ENCODE measurements around the gene CAPN7.

The CAPN7 gene

GRCh38 chr3:15220661-15221060 lies 14.6 kb downstream of the CAPN7 start:
- H3K27me3 ChIP-seq (ENCODE audit: insufficient read depth, low read depth, severe bottlenecking): no peaks in the 10 kb centered on the region
- no peaks in the 10 kb centered on the region for H3K9me3 ChIP-seq (ENCODE audit: severe bottlenecking)
- H3K27ac ChIP-seq: no peak overlapping the region
- H3K4me3 ChIP-seq (ENCODE audit: low read depth, low read length): no peak overlapping the region
- peaks cover 76% of the 10 kb centered on the region for H3K36me3 ChIP-seq
- DNase-seq: peak; percentile 42
- no peak for TF ChIP-seq CTCF (IDR thresholded peaks at IDR 0.05; ENCODE audit: low read depth, low read length)

GRCh38 chr3:15221574-15222217 lies 15.7 kb downstream of the CAPN7 start:
- no peaks in the 10 kb centered on the region for H3K27me3 ChIP-seq (ENCODE audit: insufficient read depth, low read depth, severe bottlenecking)
- H3K36me3 ChIP-seq: peaks cover 73% of the 10 kb centered on the region
- DNase-seq: no peak
- TF ChIP-seq CTCF (IDR thresholded peaks at IDR 0.05; ENCODE audit: low read depth, low read length): no peak
- H3K9me3 ChIP-seq (ENCODE audit: severe bottlenecking): no peaks in the 10 kb centered on the region
- H3K4me3 ChIP-seq (ENCODE audit: low read depth, low read length): no peak overlapping the region
- no peak overlapping the region for H3K27ac ChIP-seq

GRCh38 chr3:15223685-15224572 lies 17.9 kb downstream of the CAPN7 start:
- no peak for TF ChIP-seq CTCF (IDR thresholded peaks at IDR 0.05; ENCODE audit: low read depth, low read length)
- H3K27ac ChIP-seq: no peak overlapping the region
- no peak overlapping the region for H3K4me3 ChIP-seq (ENCODE audit: low read depth, low read length)
- H3K9me3 ChIP-seq (ENCODE audit: severe bottlenecking): no peaks in the 10 kb centered on the region
- no peaks in the 10 kb centered on the region for H3K27me3 ChIP-seq (ENCODE audit: insufficient read depth, low read depth, severe bottlenecking)
- peaks cover 67% of the 10 kb centered on the region for H3K36me3 ChIP-seq
- no peak for DNase-seq

GRCh38 chr3:15228147-15228546 lies 22.1 kb downstream of the CAPN7 start:
- no peaks in the 10 kb centered on the region for H3K9me3 ChIP-seq (ENCODE audit: severe bottlenecking)
- no peak overlapping the region for H3K27ac ChIP-seq
- peaks cover 66% of the 10 kb centered on the region for H3K36me3 ChIP-seq
- no peak for TF ChIP-seq CTCF (IDR thresholded peaks at IDR 0.05; ENCODE audit: low read depth, low read length)
- H3K4me3 ChIP-seq (ENCODE audit: low read depth, low read length): no peak overlapping the region
- DNase-seq: no peak
- no peaks in the 10 kb centered on the region for H3K27me3 ChIP-seq (ENCODE audit: insufficient read depth, low read depth, severe bottlenecking)

GRCh38 chr3:15229262-15229661 lies 23.2 kb downstream of the CAPN7 start:
- Histone ChIP-seq H3K9me3 (ENCODE audit: severe bottlenecking) (no peaks in the 10 kb centered on the region), H3K4me3 (ENCODE audit: low read depth, low read length) (no peak overlapping the region), H3K27ac (no peak overlapping the region), H3K27me3 (ENCODE audit: insufficient read depth, low read depth, severe bottlenecking) (no peaks in the 10 kb centered on the region), H3K36me3 (peaks cover 66% of the 10 kb centered on the region)
- no peak for DNase-seq
- TF ChIP-seq CTCF (IDR thresholded peaks at IDR 0.05; ENCODE audit: low read depth, low read length): no peak

All from WERI-Rb-1 (cell line).